ENCODE results near the gene CLMN.

CLMN gene

DNA sequence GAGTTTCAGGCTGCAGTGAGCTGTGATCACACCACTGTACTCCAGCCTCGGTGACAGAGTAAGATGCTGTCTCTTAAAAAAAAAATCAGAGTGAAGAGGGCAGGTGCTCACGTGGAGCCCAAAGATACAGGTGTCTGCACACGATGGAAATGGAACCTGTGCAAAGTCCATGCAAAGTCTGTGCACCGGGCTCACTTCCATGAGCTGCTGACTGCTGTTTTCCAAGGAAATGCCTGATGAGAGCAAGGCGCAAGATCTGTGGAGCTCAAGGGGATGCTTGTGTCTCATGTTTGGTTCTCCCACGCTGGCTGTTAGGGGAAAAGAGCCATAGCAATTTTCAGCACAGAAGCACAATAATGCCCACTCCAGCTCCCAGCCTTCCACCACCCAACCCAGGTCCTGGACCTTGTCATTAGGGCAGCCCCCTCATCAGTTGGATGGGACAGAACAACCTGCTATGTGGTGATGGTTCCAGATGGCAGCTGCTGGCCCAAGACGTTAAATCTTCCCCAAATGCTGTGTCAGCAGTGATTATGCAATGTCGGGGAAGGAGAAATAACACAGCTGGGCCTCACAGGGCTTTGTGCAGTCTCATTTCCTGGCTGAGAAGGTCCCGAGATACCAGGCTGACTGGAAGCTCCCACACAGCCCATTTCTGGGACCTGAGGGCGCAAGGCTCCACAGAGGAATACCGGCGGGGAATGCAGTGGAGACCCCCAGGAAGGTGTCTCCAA lies 134.5 kb downstream of the CLMN start:
- Histone ChIP-seq H3K9me3 (no peaks in the 10 kb centered on the region), H3K4me1 (no peaks in the 10 kb centered on the region), H3K4me3 (ENCODE audit: low read depth, low read length) (no peak overlapping the region), H3K27me3 (0 out of 2 replicates have a peak, but pooled peaks cover 4% of the 10 kb centered on the region), H3K36me3 (no peaks in the 10 kb centered on the region)
- no peak for DNase-seq
- TF ChIP-seq CTCF (IDR thresholded peaks at IDR 0.05; ENCODE audit: low read depth, low read length): no peak

- H3K4me3 ChIP-seq (ENCODE audit: low read depth, low read length): no peak overlapping the region
- H3K36me3 ChIP-seq: no peaks in the 10 kb centered on the region
- no peak for TF ChIP-seq CTCF (IDR thresholded peaks at IDR 0.05; ENCODE audit: low read depth, low read length)
- no peak for DNase-seq
- no peaks in the 10 kb centered on the region for H3K9me3 ChIP-seq
- H3K27me3 ChIP-seq: 0 out of 2 replicates have a peak, but pooled peaks cover 4% of the 10 kb centered on the region
- H3K4me1 ChIP-seq: no peaks in the 10 kb centered on the region
Observed at GRCh38 chr14:95184413-95184790, 135.3 kb downstream of the CLMN start.

DNA sequence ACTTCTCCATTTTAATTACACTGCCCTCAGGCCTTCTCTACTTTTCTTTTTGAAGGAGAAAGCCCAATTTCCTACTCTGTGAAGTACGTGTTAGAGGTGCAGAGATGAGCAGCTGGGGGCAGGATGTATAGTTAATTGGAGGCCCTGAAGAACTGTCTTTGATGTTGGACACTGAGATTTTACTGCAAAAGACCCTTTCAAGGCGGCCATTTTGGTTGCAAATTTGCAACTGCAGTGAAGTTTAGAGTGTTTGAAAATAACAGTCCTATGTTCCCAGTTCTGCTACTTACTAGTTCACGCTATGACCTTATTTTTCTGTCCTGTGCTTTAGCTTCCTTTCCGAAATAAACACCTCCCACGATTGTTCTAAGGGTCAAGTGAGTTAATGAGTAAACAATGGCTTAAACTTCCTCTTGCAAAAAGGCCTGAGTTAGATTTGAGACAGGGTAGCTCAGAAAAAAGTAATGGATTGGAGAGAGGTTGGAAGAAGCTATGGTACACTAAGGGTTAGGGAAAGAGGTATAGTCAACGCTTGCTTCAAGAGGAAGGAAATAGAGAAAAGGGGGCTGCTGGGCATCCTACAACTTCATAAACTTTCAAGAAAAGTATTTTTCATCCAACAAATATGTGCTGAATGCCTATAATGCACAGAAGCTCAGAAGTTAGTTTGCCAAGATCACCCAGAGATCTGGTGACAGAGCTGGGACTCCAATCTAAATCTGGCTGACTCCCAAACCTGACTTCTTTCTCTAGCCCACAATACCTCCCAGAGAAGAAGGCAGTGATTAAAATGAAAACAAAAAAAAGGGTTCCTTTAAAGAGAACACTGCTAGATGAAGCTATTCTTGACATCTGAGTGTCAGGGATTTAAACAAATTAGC lies 135.9 kb downstream of the CLMN start:
- no peaks in the 10 kb centered on the region for H3K9me3 ChIP-seq
- H3K4me1 ChIP-seq: no peaks in the 10 kb centered on the region
- TF ChIP-seq CTCF (IDR thresholded peaks at IDR 0.05; ENCODE audit: low read depth, low read length): no peak
- H3K4me3 ChIP-seq (ENCODE audit: low read depth, low read length): no peak overlapping the region
- no peaks in the 10 kb centered on the region for H3K36me3 ChIP-seq
- DNase-seq: no peak
- H3K27me3 ChIP-seq: 0 out of 2 replicates have a peak, but pooled peaks cover 4% of the 10 kb centered on the region

DNA sequence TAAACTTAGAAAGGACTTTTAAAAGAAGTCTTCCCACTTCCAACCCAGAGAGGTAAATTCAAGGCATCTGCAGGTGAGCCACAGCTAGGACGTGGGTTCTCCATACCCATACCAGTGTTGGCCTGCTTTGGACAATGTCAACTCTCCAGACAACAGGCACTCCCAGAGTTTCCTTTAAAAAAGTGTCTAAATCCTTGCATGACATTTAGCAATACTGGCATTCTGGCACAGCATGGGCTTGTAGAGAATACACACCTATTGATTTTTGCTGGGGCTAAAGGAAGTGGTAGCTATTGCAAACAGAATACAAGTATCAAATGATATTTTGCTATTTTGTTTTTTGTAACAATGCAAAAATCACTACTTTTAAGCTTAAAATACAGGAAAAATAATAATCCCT lies 136.6 kb downstream of the CLMN start:
- Histone ChIP-seq H3K4me1 (no peaks in the 10 kb centered on the region), H3K9me3 (no peaks in the 10 kb centered on the region), H3K4me3 (ENCODE audit: low read depth, low read length) (no peak overlapping the region), H3K27me3 (0 out of 2 replicates have a peak, but pooled peaks cover 4% of the 10 kb centered on the region), H3K36me3 (no peaks in the 10 kb centered on the region)
- DNase-seq: no peak
- no peak for TF ChIP-seq CTCF (IDR thresholded peaks at IDR 0.05; ENCODE audit: low read depth, low read length)

GRCh38 chr14:95182379-95182778 lies 137.3 kb downstream of the CLMN start:
- Histone ChIP-seq H3K36me3 (no peaks in the 10 kb centered on the region), H3K4me3 (ENCODE audit: low read depth, low read length) (no peak overlapping the region), H3K4me1 (no peaks in the 10 kb centered on the region), H3K27me3 (0 out of 2 replicates have a peak, but pooled peaks cover 4% of the 10 kb centered on the region), H3K9me3 (no peaks in the 10 kb centered on the region)
- no peak for TF ChIP-seq CTCF (IDR thresholded peaks at IDR 0.05; ENCODE audit: low read depth, low read length)
- no peak for DNase-seq
